Cardiac fibroblast (primary cell): Measurements from ENCODE around the gene HSD11B1.

Source experiments
- DNase-seq, 2 donors: peaks; one replicate each; pipeline versions ENCODE4 v3.0.0 to v3.0.0-alpha.2; 2010; ENCODE audit warnings: low read depth in 2 of 2
- H3K4me3 ChIP-seq, 2 donors: replicated peaks in 1 of 2; 1 replicate in 1 of 2; 2 replicates in 1 of 2; pipeline ENCODE4 v1.5.1; 2011; ENCODE audit warnings: low read depth in 2 of 2, low read length in 2 of 2, mild to moderate bottlenecking in 2 of 2, moderate library complexity in 1 of 2
- TF ChIP-seq, protein P1 (sequence below): IDR thresholded peaks from one replicate; pipeline ENCODE4 v1.5.1; 2011; ENCODE audit warnings: low read depth, mild to moderate bottlenecking, low read length, inconsistent platforms

HSD11B1 gene

GRCh38 chr1:209710093-209710492 lies 5.4 kb downstream of the HSD11B1 start:
- TF ChIP-seq, protein P1, sequence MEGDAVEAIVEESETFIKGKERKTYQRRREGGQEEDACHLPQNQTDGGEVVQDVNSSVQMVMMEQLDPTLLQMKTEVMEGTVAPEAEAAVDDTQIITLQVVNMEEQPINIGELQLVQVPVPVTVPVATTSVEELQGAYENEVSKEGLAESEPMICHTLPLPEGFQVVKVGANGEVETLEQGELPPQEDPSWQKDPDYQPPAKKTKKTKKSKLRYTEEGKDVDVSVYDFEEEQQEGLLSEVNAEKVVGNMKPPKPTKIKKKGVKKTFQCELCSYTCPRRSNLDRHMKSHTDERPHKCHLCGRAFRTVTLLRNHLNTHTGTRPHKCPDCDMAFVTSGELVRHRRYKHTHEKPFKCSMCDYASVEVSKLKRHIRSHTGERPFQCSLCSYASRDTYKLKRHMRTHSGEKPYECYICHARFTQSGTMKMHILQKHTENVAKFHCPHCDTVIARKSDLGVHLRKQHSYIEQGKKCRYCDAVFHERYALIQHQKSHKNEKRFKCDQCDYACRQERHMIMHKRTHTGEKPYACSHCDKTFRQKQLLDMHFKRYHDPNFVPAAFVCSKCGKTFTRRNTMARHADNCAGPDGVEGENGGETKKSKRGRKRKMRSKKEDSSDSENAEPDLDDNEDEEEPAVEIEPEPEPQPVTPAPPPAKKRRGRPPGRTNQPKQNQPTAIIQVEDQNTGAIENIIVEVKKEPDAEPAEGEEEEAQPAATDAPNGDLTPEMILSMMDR: no peak
- DNase-seq: peak in 1 of 2 donors; percentile 33
- no peak overlapping the region for H3K4me3 ChIP-seq

GRCh38 chr1:209710847-209711246 lies 6.2 kb downstream of the HSD11B1 start:
- TF ChIP-seq, protein P1: no peak
- no peak for DNase-seq
- H3K4me3 ChIP-seq: no peak overlapping the region

DNA sequence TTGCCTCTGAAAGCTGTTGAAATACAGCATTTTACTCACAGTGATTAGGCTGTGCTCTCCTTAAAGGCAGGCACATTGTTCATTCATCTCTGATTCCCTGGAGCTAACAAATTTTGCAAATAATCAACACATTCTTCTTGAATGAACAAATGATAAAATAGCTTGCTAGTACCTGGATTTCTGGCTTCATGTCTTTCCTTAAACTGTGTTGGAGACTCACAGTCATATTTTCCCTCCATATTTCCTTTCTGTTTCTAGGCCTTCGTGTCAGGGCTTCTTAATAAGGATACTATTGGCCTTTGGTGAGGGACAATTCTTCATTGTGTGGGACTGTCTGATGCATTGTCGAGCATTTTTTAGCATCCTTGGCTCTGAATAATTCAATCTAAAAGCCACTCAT lies 9.7 kb downstream of the HSD11B1 start:
- H3K4me3 ChIP-seq: no peak overlapping the region
- DNase-seq: no peak
- TF ChIP-seq, protein P1: no peak

- H3K4me3 ChIP-seq: no peak overlapping the region
- TF ChIP-seq, protein P1: no peak
- no peak for DNase-seq
Observed at GRCh38 chr1:209715314-209715713, 10.7 kb downstream of the HSD11B1 start.

GRCh38 chr1:209717818-209718217 lies 13.2 kb downstream of the HSD11B1 start:
- TF ChIP-seq, protein P1: no peak
- no peak for DNase-seq

GRCh38 chr1:209720326-209720725 lies 15.7 kb downstream of the HSD11B1 start:
- TF ChIP-seq, protein P1: no peak
- H3K4me3 ChIP-seq: no peak overlapping the region
- DNase-seq: peak; percentile 18 to 54

More at GRCh38 chr1:209717818-209718217, 13.2 kb downstream of the HSD11B1 start:
- H3K4me3 ChIP-seq: no peak overlapping the region

GRCh38 chr1:209720826-209721225 lies 16.2 kb downstream of the HSD11B1 start:
- DNase-seq: no peak
- TF ChIP-seq, protein P1: no peak

More at GRCh38 chr1:209720826-209721225, 16.2 kb downstream of the HSD11B1 start:
- H3K4me3 ChIP-seq: no peak overlapping the region
